ENCODE measurements around the gene ADAM12.

GRCh38 chr10:126398383-126398743 is 10.1 kb upstream of the ADAM12 start:
- no peak for TF ChIP-seq CTCF (conservative IDR thresholded peaks at IDR 0.05 in 1 of 2, IDR thresholded peaks at IDR 0.05 in 1 of 2; ENCODE audit: low read depth in 1 of 2, low read length in 2 of 2)
- TF ChIP-seq EZH2 (IDR thresholded peaks at IDR 0.05; ENCODE audit: low read length, missing control alignments), result no peak

All from fibroblast of lung (primary cell).